ENCODE measurements around the gene GSTT4.
"Not testable (repeated sequence)": the region's sequence is repeated elsewhere in the genome, so short reads cannot be mapped to it uniquely, and the experiment has no call there.

Gene GSTT4

GRCh38 chr22:24024354-24024753 lies 19.1 kb upstream of the GSTT4 start:
- no peak for DNase-seq (ENCODE audit: low spot score)

- no peak for DNase-seq (ENCODE audit: low spot score)
Measured at GRCh38 chr22:24023204-24023789, 18.0 kb upstream of the GSTT4 start.

- DNase-seq (ENCODE audit: low spot score) = no peak
Measured at GRCh38 chr22:24021304-24021703, 16.1 kb upstream of the GSTT4 start.

- DNase-seq (ENCODE audit: low spot score) = no peak
Measured at GRCh38 chr22:24016156-24016555, 10.9 kb upstream of the GSTT4 start.

GRCh38 chr22:24011735-24012068 lies 6.4 kb upstream of the GSTT4 start:
- DNase-seq (ENCODE audit: low spot score) = no peak

- DNase-seq (ENCODE audit: low spot score) = no peak
Measured at GRCh38 chr22:24010018-24010391, 4.8 kb upstream of the GSTT4 start.

GRCh38 chr22:24009227-24010017 lies 4.2 kb upstream of the GSTT4 start:
- DNase-seq (ENCODE audit: low spot score) = no peak

GRCh38 chr22:24008381-24009226 lies 3.4 kb upstream of the GSTT4 start:
- DNase-seq (ENCODE audit: low spot score) = no peak

- DNase-seq (ENCODE audit: low spot score) = no peak
Measured at GRCh38 chr22:24008022-24008283, 2.7 kb upstream of the GSTT4 start.

GRCh38 chr22:24007253-24008021 lies 2.2 kb upstream of the GSTT4 start:
- no peak for DNase-seq (ENCODE audit: low spot score)

GRCh38 chr22:24006914-24007214 lies 1.6 kb upstream of the GSTT4 start:
- no peak for DNase-seq (ENCODE audit: low spot score)

- peak; percentile 26 for DNase-seq (ENCODE audit: low spot score)
Measured at GRCh38 chr22:24006207-24006913, 1.1 kb upstream of the GSTT4 start.

- no peak for DNase-seq (ENCODE audit: low spot score)
Measured at GRCh38 chr22:24003887-24004286, 1.4 kb downstream of the GSTT4 start.

- DNase-seq (ENCODE audit: low spot score) = no peak
Measured at GRCh38 chr22:24002851-24003250, 2.4 kb downstream of the GSTT4 start.

- DNase-seq (ENCODE audit: low spot score) = no peak
Measured at GRCh38 chr22:24002272-24002671, 3.0 kb downstream of the GSTT4 start.

GRCh38 chr22:24001314-24001713 lies 3.9 kb downstream of the GSTT4 start:
- no peak for DNase-seq (ENCODE audit: low spot score)

- DNase-seq (ENCODE audit: low spot score) = not testable (repeated sequence)
Measured at GRCh38 chr22:23999779-24000178, 5.5 kb downstream of the GSTT4 start.

- DNase-seq (ENCODE audit: low spot score) = no peak
Measured at GRCh38 chr22:23997092-23997491, 8.2 kb downstream of the GSTT4 start.

- DNase-seq (ENCODE audit: low spot score) = not testable (repeated sequence)
Measured at GRCh38 chr22:23993581-23994177, 11.6 kb downstream of the GSTT4 start.

GRCh38 chr22:23993080-23993479 lies 12.2 kb downstream of the GSTT4 start:
- not testable (repeated sequence) for DNase-seq (ENCODE audit: low spot score)

- DNase-seq (ENCODE audit: low spot score) = not testable (repeated sequence)
Measured at GRCh38 chr22:23989583-23990244, 15.5 kb downstream of the GSTT4 start.

Measured in RKO (cell line).